GM21576 (cell line): ENCODE data around the gene TTC3.
"Not testable (repeated sequence)": the region's sequence is repeated elsewhere in the genome, so short reads cannot be mapped to it uniquely, and the experiment has no call there.

Experiments
- ATAC-seq: cut with Tn5 transposase; IDR thresholded peaks from one replicate; pipeline ENCODE4 v1.9.1; 2021; ENCODE audit warnings: mild to moderate bottlenecking, moderate library complexity; ENCODE audit not compliant: unreplicated experiment

Gene TTC3

GRCh38 chr21:37220981-37221664, 148.1 kb downstream of the TTC3 start:
- peak; percentile 92 for ATAC-seq

DNA sequence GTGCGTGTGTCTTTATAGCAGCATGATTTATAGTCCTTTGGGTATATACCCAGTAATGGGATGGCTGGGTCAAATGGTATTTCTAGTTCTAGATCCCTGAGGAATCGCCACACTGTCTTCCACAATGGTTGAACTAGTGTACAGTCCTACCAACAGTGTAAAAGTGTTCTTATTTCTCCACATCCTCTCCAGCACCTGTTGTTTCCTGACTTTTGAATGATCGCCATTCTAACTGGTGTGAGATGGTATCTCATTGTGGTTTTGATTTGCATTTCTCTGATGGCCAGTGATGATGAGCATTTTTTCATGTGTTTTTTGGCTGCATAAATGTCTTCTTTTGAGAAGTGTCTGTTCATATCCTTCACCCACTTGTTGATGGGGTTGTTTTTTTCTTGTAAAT, 149.2 kb downstream of the TTC3 start:
- ATAC-seq: not testable (repeated sequence)

GRCh38 chr21:37223804-37224345, 150.8 kb downstream of the TTC3 start:
- ATAC-seq: no peak

- no peak for ATAC-seq
These were observed 152.1 kb downstream of the TTC3 start for GRCh38 chr21:37224861-37225839.

GRCh38 chr21:37226041-37226920, 153.2 kb downstream of the TTC3 start:
- no peak for ATAC-seq

DNA sequence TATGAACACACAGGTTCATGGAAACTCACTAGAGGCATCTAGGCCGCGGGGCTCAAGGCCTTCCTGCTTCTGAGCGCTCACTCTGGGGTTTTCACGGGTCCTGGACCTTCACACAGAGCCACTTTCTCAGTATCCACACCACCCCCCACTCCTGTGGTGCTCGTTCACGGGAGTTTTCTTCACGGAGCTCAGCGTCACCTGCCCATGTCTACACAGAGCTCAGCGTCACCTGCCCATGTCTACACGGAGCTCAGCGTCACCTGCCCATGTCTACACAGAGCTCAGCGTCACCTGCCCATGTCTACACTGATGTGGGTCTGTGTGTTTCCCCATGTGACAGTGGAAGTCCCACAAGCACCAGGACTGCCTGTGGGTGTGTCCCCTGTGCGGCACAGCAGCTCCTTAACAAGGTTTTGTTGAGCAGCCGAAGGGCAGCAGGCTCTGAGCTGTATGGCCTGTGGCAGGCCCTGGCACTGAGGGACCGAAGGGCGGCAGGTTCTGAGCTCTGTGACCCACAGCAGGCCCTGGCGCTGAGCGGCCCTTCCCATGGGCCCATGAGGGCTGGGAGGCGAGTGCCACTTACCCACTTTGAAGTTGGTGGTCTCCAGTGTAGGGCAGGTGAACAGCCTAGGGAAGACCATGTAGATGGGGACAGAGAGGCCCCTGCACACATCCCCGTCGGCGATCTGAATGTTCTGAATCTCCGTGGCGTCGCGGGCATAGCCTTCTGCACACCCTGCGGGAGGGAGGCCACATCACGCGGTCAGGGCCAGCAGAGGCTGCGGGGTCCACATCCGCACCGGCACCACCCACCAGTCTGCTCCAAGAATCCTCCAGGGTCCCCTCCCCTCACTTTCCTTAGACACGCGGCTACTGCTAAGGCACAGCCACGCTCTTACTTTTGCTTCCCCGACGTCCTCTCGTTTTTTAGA, 154.3 kb downstream of the TTC3 start:
- no peak for ATAC-seq

GRCh38 chr21:37228003-37228400, 154.9 kb downstream of the TTC3 start:
- no peak for ATAC-seq

GRCh38 chr21:37230632-37231248, 157.7 kb downstream of the TTC3 start:
- ATAC-seq: no peak

GRCh38 chr21:37231249-37231645, 158.2 kb downstream of the TTC3 start:
- ATAC-seq: no peak

DNA sequence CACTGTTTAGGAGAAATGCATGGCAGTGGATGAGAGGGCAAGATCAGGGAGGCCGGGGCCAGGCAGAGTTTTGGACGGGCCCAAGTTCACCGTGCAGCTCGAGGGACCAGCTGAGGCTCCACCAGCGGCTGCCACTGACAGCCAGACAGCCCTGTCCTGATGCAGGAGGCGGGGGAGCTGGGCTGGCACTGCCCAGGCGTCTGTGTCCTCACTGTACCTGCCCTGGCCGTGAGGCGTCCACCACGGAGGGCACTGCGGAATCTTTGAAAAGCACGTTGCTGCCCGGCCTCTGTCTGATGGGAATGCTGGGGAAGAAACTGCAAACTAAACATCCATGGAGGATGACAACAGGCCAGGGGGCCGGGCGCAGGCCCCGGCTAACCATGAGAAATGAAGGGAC, 158.6 kb downstream of the TTC3 start:
- no peak for ATAC-seq

GRCh38 chr21:37232274-37233018, 159.4 kb downstream of the TTC3 start:
- peak; percentile 57 for ATAC-seq

DNA sequence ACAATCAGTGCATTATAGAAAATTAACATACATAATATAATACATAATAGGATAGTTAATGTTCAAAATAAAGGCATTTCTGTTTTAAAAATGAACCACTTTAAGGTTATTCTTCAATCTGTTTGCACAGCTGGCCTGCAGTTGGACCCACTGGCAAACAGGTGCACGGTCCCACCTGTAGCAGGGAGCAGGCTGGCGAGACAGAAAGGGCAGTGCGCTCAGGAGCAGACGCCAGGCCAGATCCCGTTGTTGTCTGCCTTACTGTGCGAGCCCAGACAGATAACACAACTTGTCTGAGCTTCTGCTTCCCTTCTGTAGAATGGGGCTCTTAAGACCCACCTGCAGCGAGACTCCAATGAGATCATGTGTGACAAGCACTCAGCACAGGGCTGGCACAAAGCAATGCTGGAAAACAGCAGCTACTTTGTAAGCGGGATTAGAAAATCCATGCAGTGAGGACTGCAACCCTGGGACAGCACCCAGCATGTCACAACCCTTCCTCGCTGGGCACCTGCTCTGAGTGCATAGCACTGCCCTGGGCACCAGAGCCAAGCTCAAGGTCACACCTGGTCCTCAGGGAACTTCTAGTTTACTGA, 160.6 kb downstream of the TTC3 start:
- no peak for ATAC-seq

GRCh38 chr21:37237346-37237745, 164.3 kb downstream of the TTC3 start:
- no peak for ATAC-seq

GRCh38 chr21:37237764-37238163, 164.7 kb downstream of the TTC3 start:
- ATAC-seq: no peak

- no peak for ATAC-seq
These were observed 167.9 kb downstream of the TTC3 start for GRCh38 chr21:37240978-37241377.

DNA sequence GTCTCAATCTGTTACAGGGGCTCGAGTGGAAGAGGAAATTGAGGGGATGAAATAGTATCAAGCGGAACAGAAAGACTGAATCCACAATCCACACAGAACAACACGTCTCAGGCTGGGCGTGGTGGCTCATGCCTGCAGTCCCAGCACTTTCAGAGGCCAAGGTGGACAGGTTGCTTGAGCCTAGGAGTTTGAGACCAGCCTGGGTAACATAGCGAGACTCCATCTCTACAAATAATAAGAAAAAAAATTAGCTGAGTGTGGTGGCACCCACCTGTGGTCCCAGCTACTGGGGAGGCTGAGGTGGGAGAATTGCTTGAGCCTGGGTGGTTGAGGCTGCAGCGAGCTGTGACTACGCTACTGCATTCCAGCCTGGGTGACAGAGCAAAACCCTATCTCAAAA, 168.4 kb downstream of the TTC3 start:
- ATAC-seq: no peak

DNA sequence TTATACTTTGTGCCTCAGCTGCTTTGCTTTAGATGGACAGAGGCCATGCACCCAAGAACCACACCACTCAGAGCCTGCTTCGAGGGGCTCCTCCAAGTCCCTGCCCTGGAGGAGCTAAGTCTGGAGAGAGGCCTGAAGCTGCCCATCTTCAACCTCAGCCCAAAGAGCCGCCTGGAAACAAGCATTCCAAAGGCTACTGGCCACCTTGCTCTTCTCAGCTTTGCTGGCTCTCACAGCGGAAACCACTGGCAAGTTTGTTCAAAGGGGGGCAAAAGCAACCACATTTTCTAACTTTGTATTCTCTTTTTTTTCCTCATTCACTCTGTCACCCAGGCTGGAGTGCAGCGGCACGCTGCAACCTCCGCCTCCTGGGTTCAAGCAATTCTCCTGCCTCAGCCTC, 170.9 kb downstream of the TTC3 start:
- ATAC-seq: no peak

DNA sequence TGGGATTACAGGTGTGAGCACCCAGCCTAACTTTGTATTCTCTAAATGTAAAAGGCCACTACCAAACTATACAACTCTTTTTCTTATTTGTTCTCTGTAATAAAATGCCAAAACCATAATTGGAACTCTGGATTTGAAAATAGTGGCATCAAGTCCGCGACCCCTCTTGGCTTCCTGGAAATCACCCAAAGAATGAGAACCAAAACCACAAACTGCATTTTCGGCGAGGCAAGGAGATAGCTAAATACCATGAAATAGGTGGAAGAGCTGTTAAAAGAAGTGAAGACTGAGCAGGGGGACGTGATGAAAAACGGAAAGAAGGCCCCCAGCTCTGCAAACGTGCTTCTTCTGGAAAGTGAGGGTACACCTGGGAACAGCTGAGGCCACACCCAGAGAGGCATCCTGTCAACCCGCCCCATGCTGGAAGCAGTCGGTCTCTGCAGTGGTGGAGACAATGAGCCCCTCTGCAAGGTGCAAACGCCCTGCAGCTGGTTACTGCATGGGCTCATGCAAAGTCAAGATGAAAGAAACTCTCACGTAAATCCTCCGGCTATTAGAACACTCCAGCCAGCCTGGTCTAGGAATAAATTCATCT, 171.5 kb downstream of the TTC3 start:
- ATAC-seq: no peak
